Central memory CD8-positive, alpha-beta T cell (primary cell): ENCODE results near the gene MAPK11.

Experiments
- ATAC-seq: fragments of 150-1000 bp; cut with Tn5 transposase; replicated peaks from 2 replicates; pipeline ENCODE4 v1.10.0; 2022; ENCODE audit warnings: mild to moderate bottlenecking, moderate FRiP score, moderate number of reproducible peaks; ENCODE audit not compliant: poor library complexity, severe bottlenecking; ENCODE audit errors: extremely low read depth
- DNase-seq, 2 donors: peaks; one replicate each; pipeline ENCODE4 v3.0.0; 2021; ENCODE audit warnings: low spot score in 2 of 2
- H3K27ac Mint-ChIP-seq: one replicate; pipeline ENCODE4 v1.8.0; 2022; ENCODE audit warnings: low read depth, mild to moderate bottlenecking, moderate library complexity, mixed read lengths
- H3K27me3 Mint-ChIP-seq: one replicate; pipeline ENCODE4 v1.8.0; 2022; ENCODE audit warnings: mixed read lengths
- H3K36me3 Mint-ChIP-seq: one replicate; pipeline ENCODE4 v1.8.0; 2022; ENCODE audit warnings: mild to moderate bottlenecking, moderate library complexity, mixed read lengths; ENCODE audit not compliant: insufficient read depth
- H3K4me1 Mint-ChIP-seq: one replicate; pipeline ENCODE4 v1.8.0; 2022; ENCODE audit warnings: mixed read lengths
- H3K4me3 Mint-ChIP-seq: one replicate; pipeline ENCODE4 v1.8.0; 2022; ENCODE audit warnings: mild to moderate bottlenecking, moderate library complexity, mixed read lengths
- H3K9me3 Mint-ChIP-seq: one replicate; pipeline ENCODE4 v1.8.0; 2022; ENCODE audit warnings: mixed read lengths

The MAPK11 gene

DNA sequence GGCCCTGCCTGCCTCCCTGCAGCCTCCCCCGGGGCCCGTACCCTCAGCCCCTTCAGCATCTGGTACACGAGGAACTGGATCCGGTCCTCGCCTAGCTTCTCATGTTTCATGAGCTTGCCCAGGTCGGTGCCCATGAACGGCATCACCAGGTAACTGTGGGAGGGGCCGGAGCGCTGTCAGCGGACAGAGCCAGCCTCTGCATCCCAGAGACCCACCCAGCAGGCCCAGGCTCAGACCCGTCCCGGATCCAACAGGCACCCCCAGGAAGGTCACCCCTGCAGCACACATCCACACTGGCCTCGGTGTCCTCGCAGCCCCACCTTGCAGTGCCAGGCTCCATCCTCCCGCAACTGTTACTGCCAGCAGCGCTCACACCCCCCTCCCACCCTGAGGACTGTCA, 13.1 kb downstream of the MAPK11 start:
- peaks cover 2% of the 10 kb centered on the region for H3K4me1 Mint-ChIP-seq
- ATAC-seq, result no peak
- no peak for DNase-seq
- no peaks in the 10 kb centered on the region for H3K9me3 Mint-ChIP-seq
- H3K36me3 Mint-ChIP-seq, result peaks cover 7% of the 10 kb centered on the region
- H3K27me3 Mint-ChIP-seq, result peaks cover 2% of the 10 kb centered on the region
- no peak overlapping the region for H3K4me3 Mint-ChIP-seq
- H3K27ac Mint-ChIP-seq, result no peak overlapping the region

DNA sequence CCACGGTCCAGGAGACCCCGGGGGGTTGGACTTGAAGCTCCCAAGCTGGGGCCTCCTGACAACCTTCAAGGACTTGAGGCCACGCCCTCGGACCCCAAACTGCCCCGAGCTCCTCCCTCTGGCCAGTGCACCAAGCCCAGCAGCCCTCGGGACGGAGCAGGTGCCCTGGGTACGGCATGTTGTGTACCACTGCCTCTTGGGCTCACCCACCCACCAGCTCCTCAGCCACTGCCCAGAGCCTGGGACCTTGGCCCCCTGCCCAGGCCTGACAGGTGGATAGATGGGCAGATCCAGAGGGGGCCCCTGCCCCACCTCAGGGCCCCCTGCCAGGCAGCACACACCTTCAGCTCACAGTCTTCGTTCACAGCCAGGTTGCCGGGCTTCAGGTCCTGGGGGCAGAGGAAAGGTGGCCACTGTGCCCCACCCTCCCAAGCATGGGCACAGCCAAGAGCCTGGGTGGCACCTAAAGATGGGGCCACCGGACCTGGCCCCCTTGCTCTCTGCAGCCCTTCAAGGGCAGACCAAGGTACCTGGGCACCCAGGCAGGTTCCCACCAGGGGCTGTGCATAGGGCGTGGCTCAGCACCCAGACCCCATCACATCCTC, 13.8 kb downstream of the MAPK11 start:
- no peaks in the 10 kb centered on the region for H3K4me1 Mint-ChIP-seq

DNA sequence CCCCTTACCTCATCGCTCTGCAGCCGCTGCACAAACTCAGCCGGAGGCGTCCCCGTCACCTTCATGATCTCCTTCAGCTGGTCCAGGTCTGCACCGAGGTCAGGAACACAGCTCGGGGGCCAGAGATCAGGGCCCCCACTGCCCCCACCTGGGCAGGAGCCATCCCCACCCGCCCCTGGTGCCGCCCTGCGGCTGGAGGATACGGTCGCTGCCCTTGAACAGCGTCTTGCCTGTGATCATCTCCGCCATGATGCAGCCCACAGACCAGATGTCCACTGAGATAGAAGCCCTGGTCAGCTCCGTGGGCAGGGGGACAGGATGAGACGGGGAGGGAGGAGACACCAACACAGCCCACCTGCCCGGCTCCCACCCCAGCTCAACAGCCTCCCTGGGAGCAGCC, 14.6 kb downstream of the MAPK11 start:
- Mint-ChIP-seq H3K27me3 (no peaks in the 10 kb centered on the region), H3K27ac (no peak overlapping the region), H3K4me3 (no peak overlapping the region), H3K36me3 (peaks cover 7% of the 10 kb centered on the region), H3K9me3 (no peaks in the 10 kb centered on the region), H3K4me1 (no peaks in the 10 kb centered on the region)
- DNase-seq (no peak), ATAC-seq (no peak)

More for the DNA sequence above, 13.8 kb downstream of the MAPK11 start:
- Mint-ChIP-seq H3K27ac (no peak overlapping the region), H3K4me3 (no peak overlapping the region), H3K9me3 (no peaks in the 10 kb centered on the region), H3K36me3 (peaks cover 7% of the 10 kb centered on the region), H3K27me3 (no peaks in the 10 kb centered on the region)
- DNase-seq (no peak), ATAC-seq (no peak)

DNA sequence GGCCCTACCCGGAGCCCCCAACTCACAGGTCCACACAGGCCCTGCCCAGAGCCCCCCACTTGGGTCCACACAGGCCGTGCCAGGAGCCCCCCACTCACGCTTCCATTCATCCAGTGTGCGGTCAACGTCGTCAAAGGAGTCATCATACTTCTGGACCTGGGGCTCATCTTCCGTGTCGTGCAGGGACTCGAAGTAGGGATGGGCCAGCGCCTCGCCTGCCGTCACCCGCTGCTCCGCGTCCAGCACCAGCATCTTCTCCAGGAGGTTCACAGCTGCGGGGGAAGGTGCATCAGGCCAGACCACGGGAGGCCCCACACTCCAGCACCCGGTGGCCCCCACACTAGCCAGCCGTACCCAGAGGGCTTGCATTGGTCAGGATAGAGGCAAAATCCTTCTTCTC, 15.1 kb downstream of the MAPK11 start:
- Mint-ChIP-seq H3K27me3 (no peaks in the 10 kb centered on the region), H3K27ac (no peak overlapping the region), H3K4me1 (peaks cover 3% of the 10 kb centered on the region), H3K36me3 (peaks cover 10% of the 10 kb centered on the region), H3K9me3 (no peaks in the 10 kb centered on the region), H3K4me3 (no peak overlapping the region)
- ATAC-seq, result no peak
- DNase-seq, result no peak

DNA sequence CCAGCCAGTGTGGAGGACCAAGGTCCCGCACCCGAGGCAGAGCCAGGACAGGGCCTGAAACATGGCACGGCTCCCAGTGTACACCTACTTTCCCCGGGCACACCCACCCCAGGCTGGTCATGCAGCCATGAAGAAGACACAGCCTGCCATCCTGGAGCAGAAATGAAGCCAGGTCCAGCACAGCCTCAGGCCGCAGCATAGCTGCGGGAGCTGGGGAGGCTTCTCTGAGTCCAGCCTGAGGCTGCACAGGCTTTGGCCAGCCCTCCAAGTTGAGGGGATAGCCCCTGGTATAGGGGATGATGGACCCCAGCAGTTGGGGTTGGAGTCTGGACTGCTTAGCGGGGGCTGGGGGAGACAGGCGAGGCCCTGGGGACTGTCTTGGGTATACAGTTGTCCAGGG, 16.2 kb downstream of the MAPK11 start:
- Mint-ChIP-seq H3K27me3 (no peaks in the 10 kb centered on the region), H3K9me3 (no peaks in the 10 kb centered on the region), H3K4me1 (peaks cover 8% of the 10 kb centered on the region), H3K36me3 (peaks cover 10% of the 10 kb centered on the region), H3K4me3 (no peak overlapping the region), H3K27ac (peak overlapping the region; percentile 32)
- DNase-seq (no peak), ATAC-seq (no peak)

DNA sequence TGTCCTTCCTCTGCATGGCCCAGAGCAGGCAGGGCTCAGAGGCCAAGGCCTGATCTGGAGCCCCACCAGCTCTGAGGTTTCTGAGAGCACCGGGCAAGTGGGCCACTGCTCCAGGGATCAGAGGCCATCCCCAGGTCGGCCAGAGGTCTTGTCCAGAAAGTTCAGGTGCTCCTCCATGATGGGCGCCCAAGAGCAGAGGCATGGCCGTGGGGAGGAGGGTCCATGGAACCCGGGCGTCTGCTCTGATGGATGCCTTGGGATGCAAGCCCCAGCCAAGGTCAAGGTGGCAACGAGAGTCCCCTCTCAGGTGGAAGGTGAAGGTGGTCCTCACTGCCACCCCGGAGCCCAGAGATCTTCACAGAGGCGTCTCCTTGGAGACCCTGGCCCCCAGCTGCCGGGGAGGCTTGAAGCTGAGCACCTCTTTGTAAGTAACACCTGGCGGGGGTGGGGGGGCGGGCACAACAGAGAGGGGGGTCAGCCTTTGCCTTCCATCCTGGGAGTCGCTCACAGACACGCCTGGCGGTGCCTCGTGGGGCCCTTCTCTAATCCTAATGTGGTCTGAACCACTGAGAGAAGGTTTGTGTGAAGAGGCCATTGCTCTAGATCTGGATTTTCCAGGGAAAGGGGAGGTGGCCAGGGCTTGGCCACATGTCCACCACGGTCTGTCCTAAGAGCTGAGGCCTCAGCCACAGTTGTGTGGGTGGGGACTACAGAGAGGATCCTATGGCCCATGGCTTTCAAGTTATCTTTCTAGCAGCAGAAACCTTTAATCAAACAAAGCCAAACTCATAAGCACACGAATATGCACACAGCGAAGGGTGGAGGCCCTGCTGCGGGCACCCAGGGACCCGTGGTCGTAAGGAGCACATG, 16.9 kb downstream of the MAPK11 start:
- Mint-ChIP-seq H3K27me3 (no peaks in the 10 kb centered on the region), H3K4me1 (peaks cover 8% of the 10 kb centered on the region), H3K9me3 (no peaks in the 10 kb centered on the region)

DNA sequence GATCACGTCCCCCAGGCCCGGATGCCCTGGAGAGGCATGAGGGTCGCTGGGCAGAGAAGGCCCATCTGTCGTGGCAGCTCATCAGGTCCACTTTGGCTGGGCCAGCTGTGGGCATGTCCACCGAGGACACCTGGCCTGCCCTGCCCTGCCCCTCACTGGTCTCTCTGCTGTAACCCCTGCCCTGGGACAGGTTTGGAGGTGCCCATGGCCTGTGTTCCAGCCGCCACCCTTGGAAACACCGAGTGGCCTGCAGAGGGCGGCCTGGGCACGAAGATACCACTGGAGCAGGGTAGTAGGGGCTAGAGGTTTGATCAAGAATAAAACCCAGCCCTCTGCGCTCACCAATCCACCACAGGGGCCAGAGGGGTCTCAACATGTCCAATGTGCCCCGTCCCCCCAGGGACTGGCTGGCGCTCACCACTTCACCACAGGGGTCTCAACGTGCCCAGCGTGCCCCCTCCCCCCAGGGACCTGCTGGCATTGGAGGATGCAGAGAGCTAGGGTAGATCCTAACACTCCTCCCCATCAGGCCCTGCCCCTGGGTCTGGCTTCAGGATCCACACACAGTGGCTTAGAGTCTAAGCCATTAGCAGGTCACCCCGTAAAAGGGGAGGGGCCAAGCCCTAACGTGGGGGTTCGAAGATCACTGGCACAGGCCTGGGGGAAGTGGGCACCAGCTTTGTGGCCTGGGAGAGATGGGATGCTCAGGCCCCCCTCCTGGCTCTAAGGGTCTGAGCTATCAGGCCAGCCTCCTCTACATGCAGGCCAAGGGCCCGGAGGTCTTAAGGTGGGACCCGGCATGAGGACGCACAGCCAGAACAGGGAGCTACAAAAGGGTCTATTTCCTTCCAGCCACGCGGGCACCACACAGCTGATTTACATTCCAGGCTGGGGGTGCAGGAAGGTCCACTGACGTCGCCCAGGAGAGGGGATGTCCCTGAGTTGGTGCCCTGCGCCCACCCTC, 17.8 kb downstream of the MAPK11 start:
- peak overlapping the region; percentile 10 for H3K27ac Mint-ChIP-seq
- H3K36me3 Mint-ChIP-seq, result peaks cover 12% of the 10 kb centered on the region
- ATAC-seq (peak; percentile 74), DNase-seq (peak; percentile 54 to 56)
- H3K4me1 Mint-ChIP-seq, result peaks cover 15% of the 10 kb centered on the region
- no peaks in the 10 kb centered on the region for H3K9me3 Mint-ChIP-seq
- peak overlapping the region; percentile 38 for H3K4me3 Mint-ChIP-seq
- H3K27me3 Mint-ChIP-seq, result no peaks in the 10 kb centered on the region

More for the DNA sequence above, 16.9 kb downstream of the MAPK11 start:
- Mint-ChIP-seq H3K27ac (peak overlapping the region; percentile 32), H3K36me3 (peaks cover 8% of the 10 kb centered on the region), H3K4me3 (no peak overlapping the region)
- ATAC-seq, result no peak
- DNase-seq, result no peak

DNA sequence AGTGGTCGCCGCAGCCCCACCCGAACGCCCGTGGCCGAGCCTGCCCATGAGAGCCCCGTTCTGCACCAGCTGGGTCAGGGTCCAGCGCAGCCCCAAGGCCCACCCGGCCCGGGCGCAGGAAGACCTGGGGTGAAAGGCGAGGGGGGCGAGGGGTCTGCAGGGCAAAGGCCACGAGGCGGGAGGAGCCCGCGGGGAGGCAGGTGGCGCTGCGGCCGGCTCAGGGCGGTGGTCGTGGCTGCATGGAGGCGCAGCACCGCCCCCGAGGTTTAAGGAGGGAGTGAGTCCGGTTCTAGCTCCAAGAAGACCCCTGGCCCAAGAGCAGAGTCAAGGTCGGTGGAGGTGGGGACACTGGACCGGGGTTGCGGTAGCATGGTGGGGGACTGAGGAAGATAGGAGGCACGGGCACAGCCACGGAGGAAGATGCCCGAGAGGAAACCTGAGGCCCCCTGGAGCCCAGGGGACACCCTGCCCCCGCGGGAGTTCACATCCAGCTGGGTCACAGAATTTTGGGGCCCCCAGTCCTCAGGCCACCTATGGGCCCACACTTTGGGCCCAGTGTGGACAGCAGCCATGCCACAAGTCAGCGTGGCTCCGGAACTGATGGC, 18.6 kb downstream of the MAPK11 start:
- H3K36me3 Mint-ChIP-seq, result peaks cover 16% of the 10 kb centered on the region
- no peak overlapping the region for H3K27ac Mint-ChIP-seq
- no peaks in the 10 kb centered on the region for H3K9me3 Mint-ChIP-seq
- ATAC-seq (peak; percentile 3), DNase-seq (no peak)
- H3K4me3 Mint-ChIP-seq, result peak overlapping the region; percentile 70
- peaks cover 17% of the 10 kb centered on the region for H3K4me1 Mint-ChIP-seq
- H3K27me3 Mint-ChIP-seq, result no peaks in the 10 kb centered on the region

DNA sequence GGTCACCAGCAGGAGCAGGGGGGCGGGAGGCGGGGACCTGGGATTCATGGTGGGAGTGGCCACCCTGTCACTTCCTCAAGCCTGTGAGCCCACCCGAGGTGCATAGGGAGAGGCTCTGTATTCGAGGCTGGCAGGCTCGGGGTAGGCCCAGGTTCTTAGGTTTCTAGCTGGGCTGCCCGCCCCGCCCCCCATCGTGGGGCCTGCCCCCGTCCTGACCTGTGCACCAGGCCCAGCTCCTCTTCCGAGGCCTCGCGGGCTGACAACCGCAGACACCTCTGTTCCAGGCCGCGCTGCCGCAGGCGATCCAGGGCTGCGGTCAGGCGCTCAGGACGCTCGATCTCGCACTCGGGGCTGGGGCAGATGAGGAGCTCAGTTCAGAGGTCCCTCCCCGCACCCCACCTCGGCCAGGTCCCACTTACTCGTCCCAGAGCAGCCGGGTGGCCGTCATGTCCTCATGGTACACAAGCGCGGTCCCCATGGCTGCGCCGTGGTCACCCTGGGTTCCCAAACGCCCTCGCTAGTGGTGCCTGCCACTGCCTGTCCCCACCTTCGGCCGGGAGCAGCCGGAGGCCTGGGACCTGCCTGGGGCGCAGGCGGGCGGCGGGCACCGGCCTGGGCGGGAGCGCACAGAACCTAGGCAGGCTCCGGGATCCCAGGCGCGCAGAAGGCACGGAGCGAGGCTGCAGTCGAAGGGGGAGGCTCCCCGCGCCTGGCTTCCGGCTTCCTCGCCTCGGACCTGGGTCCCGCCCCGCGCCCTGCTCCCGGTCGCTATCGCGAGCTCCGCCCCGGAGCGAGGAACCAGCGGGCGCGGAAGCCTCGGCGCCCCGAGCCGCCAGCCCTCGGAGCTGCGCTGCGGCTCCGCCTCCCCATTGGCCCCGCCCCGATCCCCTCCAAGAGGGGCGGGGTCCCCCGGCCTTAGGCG, 19.4 kb downstream of the MAPK11 start, which contains the start of gene HDAC10:
TSS of gene HDAC10 (minus strand) at position 711 of the 922 bp plus-strand sequence. CDS start at position 478, 233 bp downstream.
- Mint-ChIP-seq H3K27me3 (no peaks in the 10 kb centered on the region), H3K36me3 (peaks cover 16% of the 10 kb centered on the region), H3K4me1 (peaks cover 17% of the 10 kb centered on the region), H3K4me3 (peak within 1 kb of the TSS; percentile 70), H3K27ac (peak within 1 kb of the TSS; percentile 10), H3K9me3 (no peaks in the 10 kb centered on the region)
- ATAC-seq, result peak; percentile 60
- peak; percentile 55 to 59 for DNase-seq

DNA sequence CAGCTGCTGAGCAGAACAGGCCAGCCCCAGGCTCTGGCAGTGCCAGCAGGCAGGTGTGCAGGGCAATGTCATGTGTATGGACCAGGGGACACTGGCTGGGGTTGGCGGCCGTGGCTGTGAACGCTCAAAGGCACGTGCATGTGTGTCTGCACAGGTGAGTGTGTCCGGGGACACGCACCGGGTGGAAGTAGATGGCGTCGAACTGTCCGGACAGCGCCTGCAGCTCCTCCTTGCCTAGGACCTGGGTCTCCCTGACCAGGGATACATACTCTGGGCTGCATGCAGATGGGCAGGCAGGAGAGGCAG, 20.0 kb downstream of the MAPK11 start:
- no peaks in the 10 kb centered on the region for H3K27me3 Mint-ChIP-seq
- ATAC-seq (no peak), DNase-seq (no peak)
- peaks cover 14% of the 10 kb centered on the region for H3K36me3 Mint-ChIP-seq
- no peaks in the 10 kb centered on the region for H3K9me3 Mint-ChIP-seq
- peaks cover 17% of the 10 kb centered on the region for H3K4me1 Mint-ChIP-seq
- peak overlapping the region; percentile 70 for H3K4me3 Mint-ChIP-seq
- H3K27ac Mint-ChIP-seq, result no peak overlapping the region

DNA sequence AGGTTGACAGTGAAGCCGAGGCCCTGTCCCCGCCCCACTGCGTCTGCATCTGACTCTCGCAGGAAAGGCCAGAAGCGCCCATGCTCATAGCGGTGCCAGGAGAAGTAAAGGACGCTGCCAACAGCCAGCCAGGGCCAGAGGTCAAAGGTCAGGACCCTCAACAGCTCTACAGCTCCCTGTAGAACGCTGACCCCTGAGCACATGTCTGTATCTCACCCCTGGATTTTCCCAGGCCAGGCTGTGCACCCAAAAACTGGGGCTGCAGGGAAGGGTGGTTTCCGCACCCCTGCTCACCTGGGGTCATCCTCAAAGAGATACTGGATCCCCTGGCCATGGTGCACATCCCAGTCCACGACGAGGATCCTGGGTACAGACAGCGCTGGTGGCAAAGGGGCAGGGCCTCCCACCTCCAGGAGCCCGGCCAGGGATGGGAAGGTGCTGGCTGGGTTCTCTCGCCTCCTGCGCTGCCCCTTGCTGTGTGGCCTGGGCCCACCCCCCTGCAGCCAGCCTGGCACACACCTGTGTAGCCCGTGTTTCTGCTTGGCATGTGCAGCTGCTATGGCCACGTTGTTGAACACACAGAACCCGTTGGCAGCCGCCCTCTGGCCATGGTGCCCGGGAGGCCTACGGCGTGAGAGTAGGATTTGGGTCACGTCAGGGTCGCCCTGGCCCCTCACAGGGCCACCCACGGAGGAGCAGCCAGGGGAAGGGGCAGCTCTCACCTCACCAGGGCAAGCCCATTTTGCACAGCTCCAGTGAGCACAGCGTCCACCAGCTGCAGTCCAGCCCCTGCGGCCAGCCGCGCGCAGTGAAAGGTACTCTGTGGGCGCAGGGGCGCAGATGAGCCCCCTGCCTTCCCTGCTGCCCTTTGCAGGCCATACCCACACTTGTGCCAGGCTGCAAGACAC, 20.6 kb downstream of the MAPK11 start:
- DNase-seq (no peak), ATAC-seq (no peak)
- Mint-ChIP-seq H3K4me1 (peaks cover 23% of the 10 kb centered on the region), H3K4me3 (peak overlapping the region; percentile 70), H3K9me3 (no peaks in the 10 kb centered on the region), H3K36me3 (peaks cover 17% of the 10 kb centered on the region), H3K27me3 (no peaks in the 10 kb centered on the region), H3K27ac (no peak overlapping the region)
